Measurements from ENCODE around the gene TBC1D20. TPM values are rescaled to one million over a fixed set of nuclear protein-coding genes. Genes with fewer than 3 reads are reported as not detected.

The TBC1D20 gene, protein sequence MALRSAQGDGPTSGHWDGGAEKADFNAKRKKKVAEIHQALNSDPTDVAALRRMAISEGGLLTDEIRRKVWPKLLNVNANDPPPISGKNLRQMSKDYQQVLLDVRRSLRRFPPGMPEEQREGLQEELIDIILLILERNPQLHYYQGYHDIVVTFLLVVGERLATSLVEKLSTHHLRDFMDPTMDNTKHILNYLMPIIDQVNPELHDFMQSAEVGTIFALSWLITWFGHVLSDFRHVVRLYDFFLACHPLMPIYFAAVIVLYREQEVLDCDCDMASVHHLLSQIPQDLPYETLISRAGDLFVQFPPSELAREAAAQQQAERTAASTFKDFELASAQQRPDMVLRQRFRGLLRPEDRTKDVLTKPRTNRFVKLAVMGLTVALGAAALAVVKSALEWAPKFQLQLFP
- total RNA-seq (2022; extraction: Qiagen RNA extraction): 32.6 to 35.7 TPM (median 34.4 TPM) in 5 replicates

DNA sequence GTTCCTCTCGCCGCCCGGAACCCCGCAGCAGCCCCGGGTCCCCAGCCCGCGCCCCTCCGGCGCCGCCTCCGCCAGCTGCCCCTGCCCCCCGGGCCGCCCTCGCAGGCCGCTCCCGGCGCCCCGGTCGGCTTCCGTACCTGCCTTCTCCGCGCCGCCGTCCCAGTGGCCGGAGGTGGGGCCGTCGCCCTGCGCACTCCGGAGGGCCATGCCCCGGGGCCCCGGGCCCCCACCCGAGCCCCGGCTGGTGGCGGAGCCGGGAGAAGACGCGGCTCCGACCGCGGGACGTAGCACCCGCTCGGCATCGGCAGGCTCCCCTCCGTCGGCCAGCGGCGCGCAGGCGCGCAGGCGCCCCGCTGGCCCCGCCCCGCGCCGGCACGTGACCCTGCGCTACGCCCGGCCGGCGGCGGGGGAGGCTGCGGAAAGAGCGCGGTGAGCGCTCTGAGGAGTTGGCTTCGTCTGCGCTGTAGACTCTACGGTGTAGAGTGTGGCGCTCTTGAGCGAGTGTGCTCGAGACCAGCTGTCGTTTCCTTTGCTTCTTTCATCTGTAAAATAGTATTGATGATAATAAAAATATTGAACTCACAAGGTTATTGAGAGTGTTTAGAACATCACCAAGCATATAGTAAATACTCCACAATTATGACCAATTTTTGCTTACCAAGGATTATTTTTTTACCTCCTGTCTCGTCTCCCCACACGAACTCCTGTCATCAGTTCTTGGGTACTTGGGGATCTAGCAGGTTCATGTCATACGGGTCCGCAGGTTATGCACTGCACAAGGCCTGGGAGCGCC is at the start of gene TBC1D20:
TBC1D20 (minus strand) TSS at position 335 of the 793 bp plus-strand sequence; CDS start at position 207, 128 bp downstream.

DNA sequence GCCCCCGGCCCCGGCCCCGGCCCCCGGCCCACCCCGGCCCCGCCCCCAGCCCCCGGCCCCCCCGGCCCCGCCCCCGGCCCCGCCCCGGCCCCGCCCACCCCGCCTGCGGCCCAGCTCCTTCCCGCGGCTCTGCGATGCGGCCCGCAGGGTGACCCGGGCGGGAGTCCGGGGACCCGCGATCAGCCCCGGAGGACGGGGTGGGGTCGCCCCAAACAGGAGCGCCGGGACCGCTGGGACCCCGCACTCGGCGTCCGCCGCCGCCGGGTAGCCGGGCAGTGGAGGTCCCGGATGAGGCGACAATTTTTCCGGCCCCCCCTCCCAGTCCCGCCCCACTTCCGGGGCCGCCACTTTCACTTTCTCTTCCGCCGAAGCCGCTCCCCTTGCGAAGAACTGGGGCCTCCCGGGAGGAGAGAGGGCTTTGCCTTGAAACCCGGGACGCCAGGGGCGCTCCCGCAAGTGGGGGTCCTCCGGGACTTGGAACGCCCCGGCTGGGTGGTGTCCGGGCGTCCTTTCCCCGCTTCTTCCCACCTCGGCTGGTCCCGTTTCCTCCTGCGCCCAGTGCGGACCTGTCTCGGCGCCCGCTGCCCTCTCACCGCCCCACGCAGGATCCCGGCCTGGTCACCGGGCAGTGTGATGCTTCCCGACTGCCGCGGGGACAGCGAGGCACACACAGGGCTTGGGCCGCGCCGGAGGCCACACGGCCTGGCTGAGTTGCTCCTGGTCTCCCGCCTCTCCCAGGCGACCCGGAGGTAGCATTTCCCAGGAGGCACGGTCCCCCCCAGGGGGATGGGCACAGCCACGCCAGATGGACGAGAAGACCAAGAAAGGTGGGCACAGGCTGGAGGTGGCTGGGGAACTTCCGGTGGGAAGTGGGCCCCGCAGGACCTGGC is 54.1 kb downstream of the TBC1D20 start, which contains the start of gene RBCK1:
RBCK1 (plus strand) TSS at position 347 of the 890 bp plus-strand sequence; CDS start at position 806, 459 bp downstream.

Other genes with a start within 250 kb of the TBC1D20 start
- not detected in 5 replicates for gene DEFB129, start 235.3 kb downstream of the TBC1D20 start, total RNA-seq (2022; extraction: Qiagen RNA extraction)
- gene DEFB132, start 204.8 kb downstream of the TBC1D20 start, total RNA-seq (2022; extraction: Qiagen RNA extraction): not detected in 5 replicates
- 10.8 to 12.6 TPM (median 11.2 TPM) in 5 replicates for gene C20orf96, start 171.8 kb downstream of the TBC1D20 start, total RNA-seq (2022; extraction: Qiagen RNA extraction)
- gene ZCCHC3, start 165.0 kb downstream of the TBC1D20 start, total RNA-seq (2022; extraction: Qiagen RNA extraction): 19.9 to 22.0 TPM (median 21.2 TPM) in 5 replicates
- gene SOX12, start 137.0 kb downstream of the TBC1D20 start, total RNA-seq (2022; extraction: Qiagen RNA extraction): 20.3 to 26.2 TPM (median 23.6 TPM) in 5 replicates
- gene NRSN2, start 115.4 kb downstream of the TBC1D20 start, total RNA-seq (2022; extraction: Qiagen RNA extraction): 58.3 to 63.1 TPM (median 60.3 TPM) in 5 replicates
- 51.3 to 61.5 TPM (median 58.9 TPM) in 5 replicates for gene TRIB3, start 81.8 kb downstream of the TBC1D20 start, total RNA-seq (2022; extraction: Qiagen RNA extraction)
- gene RBCK1, start 54.2 kb downstream of the TBC1D20 start, total RNA-seq (2022; extraction: Qiagen RNA extraction): 104 to 141 TPM (median 138 TPM) in 5 replicates
- 124 to 171 TPM (median 148 TPM) in 5 replicates for gene CSNK2A1, start 81.3 kb upstream of the TBC1D20 start, total RNA-seq (2022; extraction: Qiagen RNA extraction)
- gene TCF15, start 147.8 kb upstream of the TBC1D20 start, total RNA-seq (2022; extraction: Qiagen RNA extraction): not detected in 5 replicates
- gene SRXN1, start 190.7 kb upstream of the TBC1D20 start, total RNA-seq (2022; extraction: Qiagen RNA extraction): 173 to 220 TPM (median 194 TPM) in 5 replicates
- gene SCRT2, start 213.3 kb upstream of the TBC1D20 start, total RNA-seq (2022; extraction: Qiagen RNA extraction): 0.02 TPM in 1 of 5 replicates, not detected in the others

Measured in A549 treated with Hydrocortisone at 1 μM for 4 hours (cell line).